NCI-H2107 treated with DMSO at 0.1 percent for 48 hours (cell line): ENCODE data around the gene AKAP10.
"Not testable (repeated sequence)": the region's sequence is repeated elsewhere in the genome, so short reads cannot be mapped to it uniquely, and the experiment has no call there.

Experiments
- DNase-seq: peaks from one replicate; lab custom pipeline; 2025; ENCODE audit not compliant: unreplicated experiment; lab: John Stamatoyannopoulos, UW

The AKAP10 gene

GRCh38 chr17:19874256-19874655, 103.4 kb downstream of the AKAP10 start:
- DNase-seq, result no peak

GRCh38 chr17:19873346-19873745, 104.3 kb downstream of the AKAP10 start:
- DNase-seq, result no peak

GRCh38 chr17:19868079-19868395, 109.6 kb downstream of the AKAP10 start:
- no peak for DNase-seq

GRCh38 chr17:19867329-19868078, 110.1 kb downstream of the AKAP10 start, which contains the start of gene ULK2:
ULK2 (minus strand) TSS chr17:19867936; CDS start chr17:19867417, 519 bp downstream.
- no peak for DNase-seq

GRCh38 chr17:19867079-19867328, 110.6 kb downstream of the AKAP10 start:
- DNase-seq, result peak; percentile 3

- no peak for DNase-seq
Observed at GRCh38 chr17:19865021-19865420, 112.6 kb downstream of the AKAP10 start.

- not testable (repeated sequence) for DNase-seq
Observed at GRCh38 chr17:19860647-19861177, 116.9 kb downstream of the AKAP10 start.

GRCh38 chr17:19857640-19858039, 120.0 kb downstream of the AKAP10 start:
- no peak for DNase-seq
